Measurements from ENCODE around the gene PCSK6.

The PCSK6 gene

GRCh38 chr15:101482526-101483371, 6.8 kb downstream of the PCSK6 start:
- H3K4me3 ChIP-seq (ENCODE audit: control insufficient read depth, low read depth, low read length), result no peak overlapping the region
- no peak for TF ChIP-seq CTCF (IDR thresholded peaks at IDR 0.05; ENCODE audit: control insufficient read depth, insufficient read depth, low read depth, low read length, missing control alignments)
- DNase-seq (ENCODE audit: low read depth), result no peak

DNA sequence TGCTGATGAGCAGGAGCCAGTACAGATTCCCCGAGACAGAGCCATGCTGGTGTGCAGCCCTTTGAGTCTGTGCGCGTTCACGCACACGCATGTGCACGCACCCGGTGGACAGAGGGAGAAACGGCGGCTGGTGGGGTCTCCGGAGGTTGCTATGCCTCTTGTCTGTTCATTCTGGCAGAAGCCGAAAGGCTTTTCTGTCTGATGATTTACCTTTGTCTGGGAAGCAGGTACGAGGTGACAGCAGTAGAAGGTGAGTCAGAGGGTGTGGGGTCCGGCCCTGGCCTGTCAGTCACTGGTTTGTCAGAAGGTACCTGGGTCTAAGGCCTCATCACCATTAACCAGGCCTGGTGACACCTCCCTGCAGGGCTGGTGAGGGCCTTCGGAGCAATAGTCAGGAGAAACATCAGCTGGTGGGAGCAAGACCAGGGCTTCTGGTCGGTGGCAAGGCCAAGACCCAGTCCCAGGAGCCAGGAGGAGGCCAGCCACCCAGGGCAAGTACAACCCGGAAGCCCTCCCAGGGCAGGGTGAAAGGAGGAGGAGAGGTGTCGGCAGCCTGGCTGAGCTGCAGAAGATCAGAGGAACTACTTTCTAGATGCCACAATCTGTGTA, 7.5 kb downstream of the PCSK6 start:
- H3K4me3 ChIP-seq (ENCODE audit: control insufficient read depth, low read depth, low read length), result no peak overlapping the region
- TF ChIP-seq CTCF (IDR thresholded peaks at IDR 0.05; ENCODE audit: control insufficient read depth, insufficient read depth, low read depth, low read length, missing control alignments), result no peak
- DNase-seq (ENCODE audit: low read depth), result no peak

DNA sequence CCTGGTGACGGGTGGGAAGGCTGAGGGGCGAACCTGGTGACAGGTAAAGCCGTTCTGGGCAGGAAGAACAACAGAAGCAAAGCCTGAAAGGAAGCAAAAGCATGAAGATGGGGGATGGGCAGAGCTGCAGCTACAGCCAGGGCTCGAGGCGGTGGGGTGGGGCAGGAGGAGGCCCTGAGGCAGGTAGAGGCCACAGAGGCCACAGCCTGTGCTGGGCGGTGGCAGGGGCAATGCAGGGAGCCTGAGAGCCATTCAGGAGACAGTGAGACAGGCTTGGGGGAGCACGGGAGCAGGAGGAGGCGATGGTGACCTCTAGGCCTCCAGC, 8.2 kb downstream of the PCSK6 start:
- H3K4me3 ChIP-seq (ENCODE audit: control insufficient read depth, low read depth, low read length), result no peak overlapping the region
- no peak for DNase-seq (ENCODE audit: low read depth)
- TF ChIP-seq CTCF (IDR thresholded peaks at IDR 0.05; ENCODE audit: control insufficient read depth, insufficient read depth, low read depth, low read length, missing control alignments), result no peak

DNA sequence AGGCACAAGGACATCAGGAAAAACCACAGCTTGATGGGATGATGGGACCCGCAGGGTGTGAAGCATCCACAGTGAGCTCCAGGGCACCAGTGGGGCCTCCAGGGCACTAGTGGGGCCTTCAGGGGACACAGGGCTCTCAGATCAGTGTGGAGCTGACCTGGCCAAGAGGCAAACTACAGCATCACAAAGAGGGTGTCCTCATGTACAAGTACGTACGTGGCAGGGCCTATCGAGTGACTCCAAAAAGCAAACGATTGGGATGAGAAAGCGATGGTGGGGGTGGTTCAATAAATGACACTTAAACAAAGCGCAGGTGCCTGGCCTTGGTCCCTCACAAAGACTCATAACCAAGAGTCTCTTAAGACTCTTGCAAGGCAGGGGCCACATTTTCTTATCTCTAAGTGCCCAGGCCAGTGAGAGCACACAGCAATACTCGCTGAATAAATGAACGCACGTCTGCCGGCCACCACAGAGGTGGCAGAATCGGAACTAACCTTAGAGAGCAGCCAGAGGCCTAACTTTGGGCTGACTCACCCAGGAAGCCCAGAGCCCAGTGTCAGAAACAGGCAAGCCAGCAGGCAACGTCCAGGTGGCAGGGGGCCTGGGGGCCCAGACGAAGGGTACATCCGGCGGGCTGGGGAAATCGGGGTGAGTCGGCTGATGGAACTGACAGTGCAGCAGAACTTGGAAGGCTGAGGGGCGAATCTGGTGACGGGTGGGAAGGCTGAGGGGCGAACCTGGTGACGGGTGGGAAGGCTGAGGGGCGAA, 8.7 kb downstream of the PCSK6 start:
- H3K4me3 ChIP-seq (ENCODE audit: control insufficient read depth, low read depth, low read length), result no peak overlapping the region

DNA sequence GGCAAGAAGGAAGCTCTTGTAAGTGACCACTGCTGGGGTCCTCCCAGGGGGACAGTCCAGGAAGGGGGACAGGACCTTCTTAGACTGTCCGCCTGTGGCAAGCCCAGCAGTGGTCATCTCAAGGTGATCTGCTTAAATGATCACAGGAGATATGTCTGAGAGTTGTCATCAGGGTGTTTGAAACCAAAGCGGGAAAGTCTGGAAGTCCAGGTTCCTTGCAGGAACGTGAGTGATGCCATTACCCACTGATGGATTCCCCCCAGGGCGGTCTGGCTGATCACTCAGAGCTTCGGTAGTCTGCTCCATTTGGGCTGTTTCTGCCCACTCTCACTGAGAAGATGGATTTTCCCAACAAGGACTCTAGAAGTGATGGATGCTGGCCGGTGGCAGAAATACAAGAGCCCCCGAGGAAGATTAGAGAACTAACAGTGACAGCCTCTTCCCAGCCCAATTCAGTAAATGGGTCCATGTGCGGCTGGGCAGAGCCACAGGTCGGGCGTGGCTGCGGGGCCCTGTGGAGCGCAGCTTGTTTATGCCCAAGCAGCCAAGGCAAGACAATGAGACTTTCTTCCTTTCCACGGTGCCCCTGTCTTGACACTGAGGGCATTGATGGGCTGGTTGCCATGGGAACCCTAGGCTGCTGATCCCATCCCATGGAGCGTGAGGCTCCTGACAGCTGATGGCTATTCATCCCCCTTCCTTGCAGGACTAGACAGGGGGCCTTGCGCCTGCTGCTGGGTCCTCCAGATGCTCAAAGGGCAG, 9.5 kb downstream of the PCSK6 start:
- no peak for DNase-seq (ENCODE audit: low read depth)
- H3K4me3 ChIP-seq (ENCODE audit: control insufficient read depth, low read depth, low read length), result no peak overlapping the region
- no peak for TF ChIP-seq CTCF (IDR thresholded peaks at IDR 0.05; ENCODE audit: control insufficient read depth, insufficient read depth, low read depth, low read length, missing control alignments)

More for the DNA sequence above, 8.7 kb downstream of the PCSK6 start:
- TF ChIP-seq CTCF (IDR thresholded peaks at IDR 0.05; ENCODE audit: control insufficient read depth, insufficient read depth, low read depth, low read length, missing control alignments), result no peak
- no peak for DNase-seq (ENCODE audit: low read depth)

GRCh38 chr15:101479342-101479845, 10.1 kb downstream of the PCSK6 start:
- no peak for DNase-seq (ENCODE audit: low read depth)
- TF ChIP-seq CTCF (IDR thresholded peaks at IDR 0.05; ENCODE audit: control insufficient read depth, insufficient read depth, low read depth, low read length, missing control alignments), result no peak
- H3K4me3 ChIP-seq (ENCODE audit: control insufficient read depth, low read depth, low read length), result no peak overlapping the region
